AG04450 (cell line): ENCODE data around the gene VWA3A. TPM values are rescaled to one million over a fixed set of nuclear protein-coding genes. Genes with fewer than 3 reads are reported as not detected.

Experiments
- CTCF ChIA-PET: fragments of 300-600, 350-600 bp; formaldehyde crosslinking; extraction: SDS; loops from one replicate; lab custom pipeline; 2022; ENCODE audit warnings: antibody characterized with exemption, inconsistent platforms; lab: Charles Lee
- POLR2A ChIA-PET: fragments of 350-600 bp; formaldehyde crosslinking; extraction: SDS; loops from one replicate; lab custom pipeline; 2021; ENCODE audit warnings: antibody characterized with exemption, inconsistent platforms; lab: Yijun Ruan, JAX
- DNase-seq: peaks from one replicate; pipeline ENCODE4 v3.0.0-alpha.2; 2011; ENCODE audit warnings: low read depth, low spot score
- H3K27ac ChIP-seq: one replicate; pipeline ENCODE4 v1.5.1; 2012; ENCODE audit warnings: low read depth, low read length, control low read depth
- H3K27me3 ChIP-seq: one replicate; pipeline ENCODE4 v1.6.0; 2012; ENCODE audit warnings: low read length; ENCODE audit not compliant: control insufficient read depth, insufficient read depth
- H3K4me3 ChIP-seq: 2 replicates; pipeline ENCODE4 v1.5.1; 2011; ENCODE audit warnings: mild to moderate bottlenecking, low read depth, low read length, control low read depth
- H3K9me3 ChIP-seq: 2 replicates; pipeline ENCODE4 v1.5.1; 2012; ENCODE audit warnings: low read length; ENCODE audit not compliant: control insufficient read depth, insufficient read depth
- CTCF ChIP-seq: IDR thresholded peaks from 2 replicates; pipeline ENCODE4 v1.5.1; 2011; ENCODE audit warnings: low read depth, low read length, control low read depth, inconsistent platforms
- polyA plus RNA-seq: library from polyadenylated mRNA; depleted of rRNA; stranded (reverse); fragments of >200 nt; gene quantifications from 2 replicates; pipeline ENCODE4 v1.2.3, GENCODE V29; 2011

Gene VWA3A
- polyA plus RNA-seq, 1 experiment = not detected

GRCh38 chr16:22188595-22189442 lies 96.5 kb downstream of the VWA3A start:
- ChIA-PET POLR2A (interaction anchor here (1.0 kb wide), 1 partner anchor 236 kb away, joined by 3 read pairs; no protein-coding TSS in a partner anchor), CTCF (interaction anchor here (0.5 to 5.2 kb wide), 46 partner anchors 9 to 543 kb away, joined by 3 to 187 read pairs (median 5); partner anchors contain the start of genes MOSMO, PDZD9 and UQCRC2)
- no peak overlapping the region for H3K4me3 ChIP-seq
- no peak overlapping the region for H3K27ac ChIP-seq
- TF ChIP-seq CTCF = peak; percentile 93
- no peaks in the 10 kb centered on the region for H3K9me3 ChIP-seq
- peaks cover 5% of the 10 kb centered on the region for H3K27me3 ChIP-seq
- peak; percentile 86 for DNase-seq

- Histone ChIP-seq H3K27ac (no peak overlapping the region), H3K27me3 (peaks cover 5% of the 10 kb centered on the region), H3K9me3 (no peaks in the 10 kb centered on the region), H3K4me3 (peak overlapping the region; percentile 64)
- CTCF ChIA-PET = interaction anchor here (0.7 to 5.2 kb wide), 24 partner anchors 9 to 543 kb away, joined by 3 to 187 read pairs (median 6); partner anchors contain the start of genes MOSMO, PDZD9 and UQCRC2
- no peak for DNase-seq
- POLR2A ChIA-PET = no interaction called here
- no peak for TF ChIP-seq CTCF
Observed at GRCh38 chr16:22189473-22190080, 97.2 kb downstream of the VWA3A start.

- CTCF ChIA-PET = interaction anchor here (1.1 to 5.2 kb wide), 7 partner anchors 91 to 241 kb away, joined by 3 to 187 read pairs (median 25); partner anchors contain the start of genes MOSMO and PDZD9
- H3K4me3 ChIP-seq = peak overlapping the region; percentile 64
- no peak overlapping the region for H3K27ac ChIP-seq
- POLR2A ChIA-PET = interaction anchor here (1.8 to 2.4 kb wide), 2 partner anchors 16 to 183 kb away, joined by 6 to 10 read pairs; partner anchors contain the start of genes EEF2K and MOSMO
- peak; percentile 100 for DNase-seq
- no peaks in the 10 kb centered on the region for H3K9me3 ChIP-seq
- H3K27me3 ChIP-seq = no peaks in the 10 kb centered on the region
- no peak for TF ChIP-seq CTCF
Observed at GRCh38 chr16:22190081-22190775, 97.9 kb downstream of the VWA3A start.

GRCh38 chr16:22190776-22191531 lies 98.6 kb downstream of the VWA3A start:
- no peak for TF ChIP-seq CTCF
- ChIA-PET POLR2A (interaction anchor here (0.6 to 2.4 kb wide), 6 partner anchors 9 to 183 kb away, joined by 3 to 10 read pairs (median 6); partner anchors contain the start of genes EEF2K and MOSMO), CTCF (interaction anchor here (0.7 to 3.7 kb wide), 6 partner anchors 15 to 189 kb away, joined by 4 to 61 read pairs (median 8); partner anchors contain the start of genes EEF2K and MOSMO)
- H3K9me3 ChIP-seq = no peaks in the 10 kb centered on the region
- peak overlapping the region; percentile 98 for H3K27ac ChIP-seq
- peak; percentile 100 for DNase-seq
- H3K4me3 ChIP-seq = peak overlapping the region; percentile 70
- H3K27me3 ChIP-seq = no peaks in the 10 kb centered on the region
